GM10266 (cell line): ENCODE results near the gene SRSF2.

ENCODE experiments used
- DNase-seq: peaks from one replicate; pipeline ENCODE4 v3.0.0; 2012; ENCODE audit errors: extremely low spot score
- TF ChIP-seq, protein P1 (sequence below): IDR thresholded peaks from 2 replicates; pipeline ENCODE4 v1.5.1; 2012; ENCODE audit warnings: mild to moderate bottlenecking, low read depth; ENCODE audit not compliant: control insufficient read depth, insufficient read depth; ENCODE audit errors: missing control alignments

The SRSF2 gene

GRCh38 chr17:76709077-76709950 is 27.8 kb downstream of the SRSF2 start:
- no peak for DNase-seq

GRCh38 chr17:76707985-76708807 is 28.9 kb downstream of the SRSF2 start:
- DNase-seq, result no peak

More at GRCh38 chr17:76709077-76709950, 27.8 kb downstream of the SRSF2 start:
- TF ChIP-seq, protein P1, sequence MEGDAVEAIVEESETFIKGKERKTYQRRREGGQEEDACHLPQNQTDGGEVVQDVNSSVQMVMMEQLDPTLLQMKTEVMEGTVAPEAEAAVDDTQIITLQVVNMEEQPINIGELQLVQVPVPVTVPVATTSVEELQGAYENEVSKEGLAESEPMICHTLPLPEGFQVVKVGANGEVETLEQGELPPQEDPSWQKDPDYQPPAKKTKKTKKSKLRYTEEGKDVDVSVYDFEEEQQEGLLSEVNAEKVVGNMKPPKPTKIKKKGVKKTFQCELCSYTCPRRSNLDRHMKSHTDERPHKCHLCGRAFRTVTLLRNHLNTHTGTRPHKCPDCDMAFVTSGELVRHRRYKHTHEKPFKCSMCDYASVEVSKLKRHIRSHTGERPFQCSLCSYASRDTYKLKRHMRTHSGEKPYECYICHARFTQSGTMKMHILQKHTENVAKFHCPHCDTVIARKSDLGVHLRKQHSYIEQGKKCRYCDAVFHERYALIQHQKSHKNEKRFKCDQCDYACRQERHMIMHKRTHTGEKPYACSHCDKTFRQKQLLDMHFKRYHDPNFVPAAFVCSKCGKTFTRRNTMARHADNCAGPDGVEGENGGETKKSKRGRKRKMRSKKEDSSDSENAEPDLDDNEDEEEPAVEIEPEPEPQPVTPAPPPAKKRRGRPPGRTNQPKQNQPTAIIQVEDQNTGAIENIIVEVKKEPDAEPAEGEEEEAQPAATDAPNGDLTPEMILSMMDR, result no peak

GRCh38 chr17:76706817-76707216 is 30.3 kb downstream of the SRSF2 start:
- TF ChIP-seq, protein P1, result no peak
- no peak for DNase-seq

More at GRCh38 chr17:76707985-76708807, 28.9 kb downstream of the SRSF2 start:
- TF ChIP-seq, protein P1, result peak; percentile 23

DNA sequence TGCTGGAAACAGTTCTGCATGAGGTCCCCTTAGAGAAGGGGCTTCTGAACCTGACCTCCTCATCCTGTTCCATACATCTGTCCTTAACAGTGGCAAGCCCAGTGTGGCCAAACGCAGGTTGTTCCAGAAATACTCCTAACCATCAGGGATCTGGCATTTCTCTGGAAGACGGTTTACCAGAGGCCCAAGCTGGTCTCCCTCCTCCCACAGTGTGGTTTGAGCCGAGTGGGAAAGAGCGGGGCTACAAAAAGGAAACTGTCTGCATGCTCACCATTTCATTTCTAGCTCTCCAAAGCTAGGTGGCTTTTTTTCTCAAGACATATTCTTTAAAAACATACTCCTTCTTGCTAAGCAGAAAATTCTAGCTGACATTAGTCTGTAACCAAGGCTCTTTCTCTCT is 32.3 kb downstream of the SRSF2 start:
- TF ChIP-seq, protein P1, result no peak
- DNase-seq, result no peak

GRCh38 chr17:76702941-76703637 is 34.0 kb downstream of the SRSF2 start:
- DNase-seq, result no peak
- TF ChIP-seq, protein P1, result no peak

GRCh38 chr17:76702076-76702475 is 35.1 kb downstream of the SRSF2 start:
- TF ChIP-seq, protein P1, result no peak
- DNase-seq, result no peak
